ENCODE data around the gene TMEM154.

The TMEM154 gene

DNA sequence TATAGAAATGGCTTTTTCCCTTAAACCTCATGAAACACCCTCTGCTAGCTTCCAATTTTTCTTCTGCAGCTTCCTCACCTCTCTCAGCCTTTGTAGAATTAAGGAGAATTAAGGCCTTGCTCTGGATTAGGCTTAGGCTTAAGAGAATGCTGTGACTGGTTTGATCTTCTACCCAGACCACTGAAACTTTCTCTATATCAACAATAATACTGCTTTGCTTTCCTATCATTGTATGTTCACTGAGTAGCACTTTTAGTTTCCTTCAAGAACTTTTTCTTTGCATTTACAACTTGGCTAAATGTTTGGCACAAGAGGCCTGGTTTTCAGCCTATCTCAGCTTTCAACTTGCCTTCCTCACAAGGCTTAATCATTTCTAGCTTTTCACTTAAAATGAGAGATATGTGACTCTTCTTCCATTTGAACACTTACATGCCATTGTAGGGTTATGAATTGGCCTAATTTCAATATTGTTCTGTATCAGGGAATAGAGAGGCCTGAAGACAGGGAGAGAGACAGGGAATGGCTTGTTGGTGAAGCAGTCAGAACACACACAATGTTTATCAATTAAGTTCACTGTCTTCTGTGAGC, 28.2 kb downstream of the TMEM154 start:
- Mint-ChIP-seq H3K4me1 (peaks cover 6% of the 10 kb centered on the region), H3K36me3 (ENCODE audit: low read depth) (no peaks in the 10 kb centered on the region), H3K27ac (no peak overlapping the region), H3K27me3 (ENCODE audit: low read depth) (peaks cover 4% of the 10 kb centered on the region), H3K4me3 (no peak overlapping the region), H3K9me3 (peaks cover 14% of the 10 kb centered on the region)
- TF ChIP-seq, protein P1, sequence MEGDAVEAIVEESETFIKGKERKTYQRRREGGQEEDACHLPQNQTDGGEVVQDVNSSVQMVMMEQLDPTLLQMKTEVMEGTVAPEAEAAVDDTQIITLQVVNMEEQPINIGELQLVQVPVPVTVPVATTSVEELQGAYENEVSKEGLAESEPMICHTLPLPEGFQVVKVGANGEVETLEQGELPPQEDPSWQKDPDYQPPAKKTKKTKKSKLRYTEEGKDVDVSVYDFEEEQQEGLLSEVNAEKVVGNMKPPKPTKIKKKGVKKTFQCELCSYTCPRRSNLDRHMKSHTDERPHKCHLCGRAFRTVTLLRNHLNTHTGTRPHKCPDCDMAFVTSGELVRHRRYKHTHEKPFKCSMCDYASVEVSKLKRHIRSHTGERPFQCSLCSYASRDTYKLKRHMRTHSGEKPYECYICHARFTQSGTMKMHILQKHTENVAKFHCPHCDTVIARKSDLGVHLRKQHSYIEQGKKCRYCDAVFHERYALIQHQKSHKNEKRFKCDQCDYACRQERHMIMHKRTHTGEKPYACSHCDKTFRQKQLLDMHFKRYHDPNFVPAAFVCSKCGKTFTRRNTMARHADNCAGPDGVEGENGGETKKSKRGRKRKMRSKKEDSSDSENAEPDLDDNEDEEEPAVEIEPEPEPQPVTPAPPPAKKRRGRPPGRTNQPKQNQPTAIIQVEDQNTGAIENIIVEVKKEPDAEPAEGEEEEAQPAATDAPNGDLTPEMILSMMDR (IDR thresholded peaks at IDR 0.05; ENCODE audit: unreplicated experiment in 3 of 3): no peak

DNA sequence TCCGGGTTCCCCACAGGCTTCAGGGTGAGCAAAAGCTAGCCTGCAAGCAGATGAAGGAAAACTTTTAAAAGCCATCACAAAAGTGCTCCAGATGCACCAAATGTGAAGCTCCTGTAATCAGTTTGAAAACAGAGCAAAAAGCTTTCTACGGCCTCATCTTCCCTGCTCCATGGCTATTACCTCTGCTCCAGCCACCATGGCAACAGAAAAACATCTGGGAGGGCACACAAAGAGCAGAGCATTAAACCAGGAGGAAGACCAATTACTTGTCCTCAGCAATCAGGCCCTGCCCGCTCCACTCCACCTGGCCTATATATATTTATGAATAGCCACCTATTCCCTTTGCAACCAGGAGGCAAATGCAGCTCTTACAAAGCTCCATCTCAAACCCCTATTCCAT, 33.6 kb downstream of the TMEM154 start:
- peaks cover 4% of the 10 kb centered on the region for H3K27me3 Mint-ChIP-seq (ENCODE audit: low read depth)
- H3K27ac Mint-ChIP-seq: no peak overlapping the region
- H3K4me3 Mint-ChIP-seq: no peak overlapping the region
- H3K36me3 Mint-ChIP-seq (ENCODE audit: low read depth): no peaks in the 10 kb centered on the region
- TF ChIP-seq, protein P1 (IDR thresholded peaks at IDR 0.05; ENCODE audit: unreplicated experiment in 3 of 3): no peak
- H3K4me1 Mint-ChIP-seq: peaks cover 6% of the 10 kb centered on the region
- no peaks in the 10 kb centered on the region for H3K9me3 Mint-ChIP-seq

DNA sequence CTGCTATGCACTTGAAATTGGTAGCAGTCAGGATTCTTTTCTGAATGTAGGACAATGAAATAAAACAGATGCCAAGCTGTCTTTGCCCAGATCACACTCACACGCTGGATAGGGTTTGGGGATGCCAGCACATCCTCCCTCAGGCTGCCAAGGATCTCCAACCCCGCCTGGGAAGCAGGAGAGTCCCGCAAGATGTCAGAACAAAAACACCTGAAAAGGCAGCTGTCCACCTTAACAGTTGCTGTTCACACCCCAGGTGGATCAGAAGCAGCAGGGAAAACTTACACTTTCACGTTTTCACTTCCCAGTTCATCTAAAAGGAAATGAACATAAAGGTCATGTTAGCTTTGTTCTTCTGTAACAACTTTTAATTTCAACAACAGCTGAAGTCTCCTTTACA, 35.7 kb downstream of the TMEM154 start:
- Mint-ChIP-seq H3K4me1 (peaks cover 6% of the 10 kb centered on the region), H3K9me3 (no peaks in the 10 kb centered on the region), H3K4me3 (no peak overlapping the region), H3K36me3 (ENCODE audit: low read depth) (no peaks in the 10 kb centered on the region), H3K27me3 (ENCODE audit: low read depth) (peaks cover 4% of the 10 kb centered on the region), H3K27ac (no peak overlapping the region)
- TF ChIP-seq, protein P1 (IDR thresholded peaks at IDR 0.05; ENCODE audit: unreplicated experiment in 3 of 3): no peak

DNA sequence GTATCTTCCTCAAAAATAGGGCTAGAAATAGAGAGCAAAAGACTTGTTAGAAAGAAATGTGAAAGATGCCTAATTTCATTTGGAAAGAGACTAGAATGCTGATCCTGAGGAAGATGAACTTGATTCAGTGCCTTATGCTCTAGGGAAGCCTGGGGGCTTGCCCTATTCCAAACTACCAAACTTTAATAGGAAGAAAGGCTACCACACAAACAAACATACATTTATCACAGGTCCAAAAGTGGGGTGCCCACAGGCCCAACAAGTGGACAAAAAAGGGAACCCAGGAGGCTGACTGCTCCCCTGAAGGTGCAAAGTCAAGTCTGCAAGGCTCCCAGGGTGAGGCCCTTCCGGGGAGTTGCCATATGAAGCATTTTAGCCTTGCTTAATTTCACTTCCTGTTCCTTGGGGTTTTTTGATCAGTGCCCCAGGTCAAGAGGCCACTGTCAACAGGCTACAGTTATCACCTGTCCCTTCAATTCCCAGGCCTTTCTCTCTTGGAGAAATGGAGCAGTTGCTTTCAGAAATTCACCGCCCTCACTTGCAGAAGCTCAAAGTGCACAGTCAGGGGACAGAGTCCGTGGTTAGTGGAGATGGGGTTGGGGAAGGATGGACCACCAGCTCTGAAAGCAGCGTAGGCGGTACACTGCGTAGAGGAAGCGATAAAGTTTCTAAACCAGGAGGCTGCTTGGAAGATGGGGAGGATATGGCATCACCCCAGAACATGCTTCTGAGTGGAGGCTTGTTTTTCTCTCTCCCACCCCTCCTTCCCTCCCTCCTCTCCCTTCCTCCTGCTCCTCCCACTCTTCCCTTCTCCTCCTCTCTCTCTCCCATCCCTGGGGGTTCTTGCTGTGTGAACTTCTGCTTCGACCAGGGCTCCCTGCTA, 36.4 kb downstream of the TMEM154 start:
- Mint-ChIP-seq H3K4me1 (peaks cover 6% of the 10 kb centered on the region), H3K4me3 (no peak overlapping the region), H3K27me3 (ENCODE audit: low read depth) (peaks cover 4% of the 10 kb centered on the region), H3K36me3 (ENCODE audit: low read depth) (no peaks in the 10 kb centered on the region), H3K9me3 (no peaks in the 10 kb centered on the region), H3K27ac (no peak overlapping the region)
- TF ChIP-seq, protein P1 (IDR thresholded peaks at IDR 0.05; ENCODE audit: unreplicated experiment in 3 of 3): no peak

DNA sequence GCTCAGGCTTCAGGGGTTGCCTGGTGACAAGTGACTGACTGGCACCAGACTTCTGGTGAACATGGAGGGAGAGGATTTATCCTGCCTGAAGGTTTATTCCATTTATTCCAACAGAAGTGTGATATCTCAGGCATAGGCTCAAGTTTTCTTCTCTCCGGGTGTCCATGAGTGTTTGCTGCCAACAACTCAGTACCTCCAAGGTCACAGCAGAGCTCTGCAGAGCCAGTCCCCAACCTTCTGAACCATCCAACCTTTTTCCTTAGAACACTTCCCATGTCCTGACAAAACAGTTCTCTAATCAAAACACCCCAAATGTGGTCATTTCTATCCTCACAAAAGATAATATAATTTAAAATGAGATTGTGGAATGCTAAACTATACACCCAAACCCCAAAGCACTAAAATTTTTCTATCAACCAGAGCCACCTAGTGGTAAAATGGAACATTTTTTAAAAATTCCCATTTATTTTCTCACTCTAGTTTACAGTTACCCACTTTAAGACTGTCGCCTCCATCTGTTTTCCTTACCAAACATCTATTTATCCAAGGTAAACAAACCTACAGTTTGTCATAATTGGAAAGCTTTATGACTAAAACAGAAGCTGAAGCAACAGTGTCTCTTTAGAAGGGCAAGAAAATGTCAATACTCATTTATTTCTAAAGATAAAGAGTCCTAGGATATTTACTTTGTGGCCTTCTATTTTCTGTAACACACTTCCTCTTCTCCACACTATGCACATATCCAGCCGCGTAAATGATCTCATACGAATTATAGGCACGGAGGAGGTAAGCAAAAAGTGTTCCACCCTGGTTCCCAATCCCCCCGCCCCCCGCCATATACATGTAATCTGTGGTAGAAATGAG, 39.5 kb downstream of the TMEM154 start:
- Mint-ChIP-seq H3K27me3 (ENCODE audit: low read depth) (peaks cover 4% of the 10 kb centered on the region), H3K36me3 (ENCODE audit: low read depth) (no peaks in the 10 kb centered on the region), H3K4me3 (no peak overlapping the region), H3K4me1 (no peaks in the 10 kb centered on the region), H3K27ac (no peak overlapping the region), H3K9me3 (no peaks in the 10 kb centered on the region)
- TF ChIP-seq, protein P1 (IDR thresholded peaks at IDR 0.05; ENCODE audit: unreplicated experiment in 3 of 3): peak; percentile 67 to 76 (median 68)
